Prostate gland (tissue), 2 donors: ENCODE data around the gene ACER2.

Experiments
- POLR2A ChIP-seq: fragments of 450-650 bp; IDR thresholded peaks from one replicate; pipeline ENCODE4 v1.6.1; 2016; ENCODE audit warnings: antibody characterized with exemption, mild to moderate bottlenecking
- POLR2AphosphoS5 ChIP-seq: sonication (generic); formaldehyde crosslinking; IDR thresholded peaks from one replicate; pipeline ENCODE4 v1.6.1; 2017; ENCODE audit warnings: antibody characterized with exemption
- TF ChIP-seq, protein P1 (sequence below), 4 experiments: fragments of 200-600 bp in 2 of 4; fragments of 450-650 bp in 2 of 4; sonication (generic) in 2 of 4; IDR thresholded peaks; 1 replicate in 3 of 4; 2 replicates in 1 of 4; pipeline ENCODE4 v1.5.1; 2016 to 2019; ENCODE audit warnings: antibody characterized with exemption in 4 of 4, mild to moderate bottlenecking in 2 of 4, moderate library complexity in 2 of 4

- TF ChIP-seq, protein P1, sequence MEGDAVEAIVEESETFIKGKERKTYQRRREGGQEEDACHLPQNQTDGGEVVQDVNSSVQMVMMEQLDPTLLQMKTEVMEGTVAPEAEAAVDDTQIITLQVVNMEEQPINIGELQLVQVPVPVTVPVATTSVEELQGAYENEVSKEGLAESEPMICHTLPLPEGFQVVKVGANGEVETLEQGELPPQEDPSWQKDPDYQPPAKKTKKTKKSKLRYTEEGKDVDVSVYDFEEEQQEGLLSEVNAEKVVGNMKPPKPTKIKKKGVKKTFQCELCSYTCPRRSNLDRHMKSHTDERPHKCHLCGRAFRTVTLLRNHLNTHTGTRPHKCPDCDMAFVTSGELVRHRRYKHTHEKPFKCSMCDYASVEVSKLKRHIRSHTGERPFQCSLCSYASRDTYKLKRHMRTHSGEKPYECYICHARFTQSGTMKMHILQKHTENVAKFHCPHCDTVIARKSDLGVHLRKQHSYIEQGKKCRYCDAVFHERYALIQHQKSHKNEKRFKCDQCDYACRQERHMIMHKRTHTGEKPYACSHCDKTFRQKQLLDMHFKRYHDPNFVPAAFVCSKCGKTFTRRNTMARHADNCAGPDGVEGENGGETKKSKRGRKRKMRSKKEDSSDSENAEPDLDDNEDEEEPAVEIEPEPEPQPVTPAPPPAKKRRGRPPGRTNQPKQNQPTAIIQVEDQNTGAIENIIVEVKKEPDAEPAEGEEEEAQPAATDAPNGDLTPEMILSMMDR (IDR thresholded peaks at IDR 0.05), result no peak
- TF ChIP-seq POLR2AphosphoS5, result no peak
- no peak for TF ChIP-seq POLR2A
These were observed 30.2 kb upstream of the ACER2 start for GRCh38 chr9:19378647-19379046.
